Measurements from ENCODE around the gene ZFP3. TPM values are rescaled to one million over a fixed set of nuclear protein-coding genes. Genes with fewer than 3 reads are reported as not detected.
"Not testable (repeated sequence)": the region's sequence is repeated elsewhere in the genome, so short reads cannot be mapped to it uniquely, and the experiment has no call there.

ZFP3 gene
- polyA plus RNA-seq, 2 of the 4 experiments (the other 2 are of a cell fraction): 1.7 to 4.8 TPM

DNA sequence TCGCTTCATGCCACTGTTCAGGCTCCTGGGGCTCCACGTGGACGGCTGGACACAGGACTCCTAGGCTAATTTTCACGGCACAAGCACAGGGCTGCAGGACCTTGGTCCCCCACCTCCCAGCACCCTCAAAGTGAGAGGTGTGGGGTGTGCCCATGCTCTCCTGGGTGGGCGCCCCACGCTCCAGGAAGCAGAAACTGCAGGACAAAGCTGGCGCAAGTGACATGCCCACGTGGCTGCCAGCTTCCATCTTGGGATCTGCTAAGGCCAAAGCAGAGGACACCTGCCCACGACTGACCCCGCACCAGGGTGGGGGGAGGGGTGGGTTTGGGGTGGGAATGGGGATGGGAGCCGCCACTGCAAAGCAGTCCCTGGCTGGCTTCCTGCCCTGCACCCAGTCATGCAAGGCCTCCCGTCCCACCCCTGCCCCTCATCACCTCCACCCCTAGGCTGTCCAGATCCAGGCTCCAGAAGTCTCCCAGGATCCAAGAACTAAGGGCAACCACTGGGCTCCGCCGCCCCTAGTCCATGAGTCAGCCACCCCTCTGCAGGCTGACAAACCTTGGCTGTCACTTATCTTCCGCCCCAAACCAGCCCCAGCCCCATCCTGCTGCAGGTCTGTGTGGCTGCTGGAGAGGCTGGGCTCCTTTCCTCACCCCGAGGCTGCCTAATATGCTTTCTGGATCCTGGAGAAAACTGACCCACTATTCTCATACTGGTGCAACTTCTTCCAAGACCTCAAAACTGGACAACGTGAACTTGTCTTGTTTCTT lies 48.6 kb downstream of the ZFP3 start (continued):
- TF ChIP-seq, protein P1, sequence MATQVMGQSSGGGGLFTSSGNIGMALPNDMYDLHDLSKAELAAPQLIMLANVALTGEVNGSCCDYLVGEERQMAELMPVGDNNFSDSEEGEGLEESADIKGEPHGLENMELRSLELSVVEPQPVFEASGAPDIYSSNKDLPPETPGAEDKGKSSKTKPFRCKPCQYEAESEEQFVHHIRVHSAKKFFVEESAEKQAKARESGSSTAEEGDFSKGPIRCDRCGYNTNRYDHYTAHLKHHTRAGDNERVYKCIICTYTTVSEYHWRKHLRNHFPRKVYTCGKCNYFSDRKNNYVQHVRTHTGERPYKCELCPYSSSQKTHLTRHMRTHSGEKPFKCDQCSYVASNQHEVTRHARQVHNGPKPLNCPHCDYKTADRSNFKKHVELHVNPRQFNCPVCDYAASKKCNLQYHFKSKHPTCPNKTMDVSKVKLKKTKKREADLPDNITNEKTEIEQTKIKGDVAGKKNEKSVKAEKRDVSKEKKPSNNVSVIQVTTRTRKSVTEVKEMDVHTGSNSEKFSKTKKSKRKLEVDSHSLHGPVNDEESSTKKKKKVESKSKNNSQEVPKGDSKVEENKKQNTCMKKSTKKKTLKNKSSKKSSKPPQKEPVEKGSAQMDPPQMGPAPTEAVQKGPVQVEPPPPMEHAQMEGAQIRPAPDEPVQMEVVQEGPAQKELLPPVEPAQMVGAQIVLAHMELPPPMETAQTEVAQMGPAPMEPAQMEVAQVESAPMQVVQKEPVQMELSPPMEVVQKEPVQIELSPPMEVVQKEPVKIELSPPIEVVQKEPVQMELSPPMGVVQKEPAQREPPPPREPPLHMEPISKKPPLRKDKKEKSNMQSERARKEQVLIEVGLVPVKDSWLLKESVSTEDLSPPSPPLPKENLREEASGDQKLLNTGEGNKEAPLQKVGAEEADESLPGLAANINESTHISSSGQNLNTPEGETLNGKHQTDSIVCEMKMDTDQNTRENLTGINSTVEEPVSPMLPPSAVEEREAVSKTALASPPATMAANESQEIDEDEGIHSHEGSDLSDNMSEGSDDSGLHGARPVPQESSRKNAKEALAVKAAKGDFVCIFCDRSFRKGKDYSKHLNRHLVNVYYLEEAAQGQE (IDR thresholded peaks at IDR 0.05): no peak
- TF ChIP-seq ZC3H11A (IDR thresholded peaks at IDR 0.05): no peak
- TF ChIP-seq, protein P2, sequence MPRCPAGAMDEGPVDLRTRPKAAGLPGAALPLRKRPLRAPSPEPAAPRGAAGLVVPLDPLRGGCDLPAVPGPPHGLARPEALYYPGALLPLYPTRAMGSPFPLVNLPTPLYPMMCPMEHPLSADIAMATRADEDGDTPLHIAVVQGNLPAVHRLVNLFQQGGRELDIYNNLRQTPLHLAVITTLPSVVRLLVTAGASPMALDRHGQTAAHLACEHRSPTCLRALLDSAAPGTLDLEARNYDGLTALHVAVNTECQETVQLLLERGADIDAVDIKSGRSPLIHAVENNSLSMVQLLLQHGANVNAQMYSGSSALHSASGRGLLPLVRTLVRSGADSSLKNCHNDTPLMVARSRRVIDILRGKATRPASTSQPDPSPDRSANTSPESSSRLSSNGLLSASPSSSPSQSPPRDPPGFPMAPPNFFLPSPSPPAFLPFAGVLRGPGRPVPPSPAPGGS (IDR thresholded peaks at IDR 0.05): no peak
- TF ChIP-seq, protein P3, sequence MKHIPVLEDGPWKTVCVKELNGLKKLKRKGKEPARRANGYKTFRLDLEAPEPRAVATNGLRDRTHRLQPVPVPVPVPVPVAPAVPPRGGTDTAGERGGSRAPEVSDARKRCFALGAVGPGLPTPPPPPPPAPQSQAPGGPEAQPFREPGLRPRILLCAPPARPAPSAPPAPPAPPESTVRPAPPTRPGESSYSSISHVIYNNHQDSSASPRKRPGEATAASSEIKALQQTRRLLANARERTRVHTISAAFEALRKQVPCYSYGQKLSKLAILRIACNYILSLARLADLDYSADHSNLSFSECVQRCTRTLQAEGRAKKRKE (CRISPR knock-in tag; IDR thresholded peaks at IDR 0.05; ENCODE audit: low read depth): no peak

DNA sequence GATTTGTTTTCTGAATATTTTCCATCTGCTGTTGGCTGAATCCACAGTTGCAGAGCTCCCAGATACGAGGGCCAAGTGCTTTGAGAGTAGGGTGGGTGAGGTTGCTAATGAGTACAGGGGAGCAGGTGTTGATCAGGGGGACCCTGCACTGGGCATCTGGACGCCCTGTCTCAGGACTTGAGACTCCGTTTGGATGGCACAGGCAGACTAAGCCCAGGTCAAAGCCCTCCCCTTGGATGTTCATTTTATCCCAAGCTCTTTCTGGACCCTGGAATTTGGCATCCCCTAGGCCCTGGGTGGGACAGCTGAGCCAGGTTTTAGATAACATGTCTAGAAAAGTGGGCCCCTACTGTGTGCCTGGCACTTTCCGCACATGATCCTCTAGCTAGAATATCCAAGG lies 49.6 kb downstream of the ZFP3 start:
- Histone ChIP-seq H3K4me2 (no peak overlapping the region), H3K9me3 (no peaks in the 10 kb centered on the region; the same call in 2 of the 3 replicates), H3K4me1 (0 out of 3 replicates have a peak, but pooled peaks cover under 1% of the 10 kb centered on the region), H3K4me3 (no peak overlapping the region), H3K27ac (no peak overlapping the region)
- TF ChIP-seq CBX8 (IDR thresholded peaks at IDR 0.05) (no peak), SMC3 (IDR thresholded peaks at IDR 0.05) (no peak)
- TF ChIP-seq, protein P4, sequence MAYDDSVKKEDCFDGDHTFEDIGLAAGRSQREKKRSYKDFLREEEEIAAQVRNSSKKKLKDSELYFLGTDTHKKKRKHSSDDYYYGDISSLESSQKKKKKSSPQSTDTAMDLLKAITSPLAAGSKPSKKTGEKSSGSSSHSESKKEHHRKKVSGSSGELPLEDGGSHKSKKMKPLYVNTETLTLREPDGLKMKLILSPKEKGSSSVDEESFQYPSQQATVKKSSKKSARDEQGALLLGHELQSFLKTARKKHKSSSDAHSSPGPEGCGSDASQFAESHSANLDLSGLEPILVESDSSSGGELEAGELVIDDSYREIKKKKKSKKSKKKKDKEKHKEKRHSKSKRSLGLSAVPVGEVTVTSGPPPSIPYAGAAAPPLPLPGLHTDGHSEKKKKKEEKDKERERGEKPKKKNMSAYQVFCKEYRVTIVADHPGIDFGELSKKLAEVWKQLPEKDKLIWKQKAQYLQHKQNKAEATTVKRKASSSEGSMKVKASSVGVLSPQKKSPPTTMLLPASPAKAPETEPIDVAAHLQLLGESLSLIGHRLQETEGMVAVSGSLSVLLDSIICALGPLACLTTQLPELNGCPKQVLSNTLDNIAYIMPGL (CRISPR knock-in tag; IDR thresholded peaks at IDR 0.05; ENCODE audit: borderline replicate concordance): no peak
- CTCF ChIA-PET: interaction anchor here (1.7 kb wide), 1 partner anchor 9 kb away, joined by 6 read pairs; no protein-coding TSS in a partner anchor
- POLR2A ChIA-PET: no interaction called here
- ATAC-seq: no peak
- WGBS (ENCODE audit: missing lambda C conversion rate): 33% methylated on average over 4 of the region's 4 CpGs
- no peak for DNase-seq (ENCODE audit: low read depth in 1 of 2, low spot score in 1 of 2)
- no peak for FAIRE-seq

DNA sequence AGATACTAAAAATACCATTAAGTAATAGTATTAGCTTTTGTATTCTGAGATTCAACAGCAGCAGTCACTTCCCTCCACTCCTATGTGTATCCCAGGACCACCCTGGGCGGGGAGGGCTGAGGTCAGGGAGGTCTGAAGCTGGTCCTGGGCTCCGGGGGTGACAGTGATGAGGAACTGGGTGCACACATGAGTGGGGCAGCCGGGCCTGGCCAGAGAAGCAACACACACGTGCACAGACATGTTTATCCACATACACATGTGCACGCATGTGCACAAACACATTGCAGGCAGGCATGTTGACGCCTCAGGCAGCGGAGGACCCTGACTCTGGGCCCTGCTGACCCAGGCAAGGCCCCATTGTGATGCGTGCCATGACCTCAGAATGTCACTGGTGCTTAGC lies 50.1 kb downstream of the ZFP3 start:
- H3K9me3 ChIP-seq; H3K4me2 ChIP-seq; POLR2A ChIA-PET; FAIRE-seq; DNase-seq (ENCODE audit: low read depth in 1 of 2, low spot score in 1 of 2); H3K27ac ChIP-seq; ATAC-seq; H3K4me3 ChIP-seq; H3K4me1 ChIP-seq: not testable (repeated sequence)
- 24% methylated on average over 8 of the region's 8 CpGs for WGBS (ENCODE audit: missing lambda C conversion rate)
- CTCF ChIA-PET: interaction anchor here (1.7 kb wide), 1 partner anchor 10 kb away, joined by 6 read pairs; no protein-coding TSS in a partner anchor

DNA sequence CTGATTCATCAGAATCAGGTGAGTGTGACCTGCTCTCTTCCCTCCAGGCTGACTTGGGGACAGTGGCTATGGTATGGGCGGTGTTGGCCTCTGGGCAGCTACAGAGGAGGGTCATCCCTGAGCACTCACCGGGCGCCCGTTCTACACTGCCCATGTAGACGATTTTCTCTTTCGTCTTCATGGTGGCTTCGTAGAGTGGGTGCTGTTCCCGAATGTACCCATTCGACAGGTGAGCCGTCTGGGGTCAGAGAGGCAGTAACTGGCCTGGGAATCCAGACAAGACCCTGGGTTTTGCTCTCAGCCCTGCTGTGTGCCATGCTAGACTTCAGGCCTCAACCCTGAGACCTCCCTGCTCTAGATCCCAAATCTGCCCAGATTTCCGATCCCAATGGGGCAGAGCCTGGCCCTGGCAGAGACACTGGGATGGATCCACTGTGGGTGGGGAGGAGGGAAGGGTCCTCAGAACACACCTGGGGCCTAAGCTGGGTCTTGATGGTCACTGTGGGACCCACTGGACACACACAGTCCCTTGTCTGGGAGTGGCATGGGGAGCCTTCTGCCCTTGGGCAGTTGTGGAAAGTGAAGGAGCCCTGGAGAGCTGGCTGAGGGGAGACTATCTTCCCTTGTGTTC lies 50.8 kb downstream of the ZFP3 start:
- Histone ChIP-seq H3K9me3 (no peaks in the 10 kb centered on the region; the same call in 2 of the 3 replicates), H3K4me3 (no peak overlapping the region), H3K4me2 (no peak overlapping the region), H3K4me1 (no peaks in the 10 kb centered on the region), H3K27ac (no peak overlapping the region)
- no peak for FAIRE-seq
- WGBS (ENCODE audit: missing lambda C conversion rate): 60% methylated on average over 10 of the region's 11 CpGs
- no peak for DNase-seq (ENCODE audit: low read depth in 1 of 2, low spot score in 1 of 2)
- ChIA-PET CTCF (interaction anchor here (1.0 to 1.7 kb wide), 2 partner anchors 9 to 10 kb away, joined by 3 to 6 read pairs; no protein-coding TSS in a partner anchor), POLR2A (no interaction called here)
- ATAC-seq: no peak
- TF ChIP-seq, protein P5, sequence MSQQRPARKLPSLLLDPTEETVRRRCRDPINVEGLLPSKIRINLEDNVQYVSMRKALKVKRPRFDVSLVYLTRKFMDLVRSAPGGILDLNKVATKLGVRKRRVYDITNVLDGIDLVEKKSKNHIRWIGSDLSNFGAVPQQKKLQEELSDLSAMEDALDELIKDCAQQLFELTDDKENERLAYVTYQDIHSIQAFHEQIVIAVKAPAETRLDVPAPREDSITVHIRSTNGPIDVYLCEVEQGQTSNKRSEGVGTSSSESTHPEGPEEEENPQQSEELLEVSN (IDR thresholded peaks at IDR 0.05; ENCODE audit: borderline replicate concordance, low read depth): no peak
- TF ChIP-seq TFCP2L1 (CRISPR knock-in tag; IDR thresholded peaks at IDR 0.05) (no peak), HOXB13 (CRISPR knock-in tag; IDR thresholded peaks at IDR 0.05; ENCODE audit: low read depth) (no peak), EHMT2 (IDR thresholded peaks at IDR 0.05; ENCODE audit: low read depth) (no peak), RCOR1 (IDR thresholded peaks at IDR 0.05; ENCODE audit: low read depth, low read length) (no peak), CBX8 (IDR thresholded peaks at IDR 0.05) (no peak)
- TF ChIP-seq, protein P1 (IDR thresholded peaks at IDR 0.05): no peak
- TF ChIP-seq, protein P4 (CRISPR knock-in tag; IDR thresholded peaks at IDR 0.05; ENCODE audit: borderline replicate concordance): no peak
